IPS-NIHi7 (cell line): ENCODE results near the gene PDE6B.
"Not testable (repeated sequence)": the region's sequence is repeated elsewhere in the genome, so short reads cannot be mapped to it uniquely, and the experiment has no call there.

Experiments used
- DNase-seq: peaks from one replicate; pipeline ENCODE4 v3.0.0; 2012; ENCODE audit warnings: mixed read lengths; ENCODE audit errors: extremely low spot score

Gene PDE6B

DNA sequence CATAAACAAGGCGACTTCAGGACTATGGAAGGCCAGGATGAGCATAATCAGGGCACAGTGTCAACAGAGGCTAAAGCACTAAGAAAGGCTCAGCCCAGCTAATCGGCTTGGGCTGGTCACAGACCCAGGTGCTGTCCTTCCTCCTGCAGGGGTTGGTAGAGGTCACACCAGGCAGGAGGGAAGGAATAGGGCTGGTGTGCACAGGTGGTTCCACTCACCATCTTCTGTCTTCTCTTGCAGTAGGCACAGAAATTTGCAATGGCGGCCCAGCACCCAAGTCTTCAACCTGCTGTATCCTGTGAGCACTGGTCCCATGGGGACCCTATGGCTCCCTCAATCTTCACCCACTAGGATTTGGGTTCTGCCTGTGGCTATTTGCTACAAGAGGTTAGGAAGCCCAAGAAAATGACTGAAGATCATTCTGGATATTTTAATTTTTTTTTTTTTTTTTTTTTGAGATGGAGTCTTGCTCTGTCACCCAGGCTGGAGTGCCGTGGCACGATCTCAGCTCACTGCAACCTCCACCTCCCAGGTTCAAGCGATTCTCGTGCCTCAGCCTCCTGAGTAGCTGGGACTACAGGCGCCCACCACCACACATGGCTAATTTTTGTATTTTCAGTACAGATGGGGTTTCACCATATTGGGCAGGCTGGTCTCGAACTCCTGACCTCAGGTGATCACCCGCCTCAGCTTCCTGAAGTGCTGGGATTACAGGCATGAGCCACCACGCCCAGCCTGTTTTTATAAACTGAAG lies 44.6 kb downstream of the PDE6B start:
- DNase-seq: not testable (repeated sequence)

DNA sequence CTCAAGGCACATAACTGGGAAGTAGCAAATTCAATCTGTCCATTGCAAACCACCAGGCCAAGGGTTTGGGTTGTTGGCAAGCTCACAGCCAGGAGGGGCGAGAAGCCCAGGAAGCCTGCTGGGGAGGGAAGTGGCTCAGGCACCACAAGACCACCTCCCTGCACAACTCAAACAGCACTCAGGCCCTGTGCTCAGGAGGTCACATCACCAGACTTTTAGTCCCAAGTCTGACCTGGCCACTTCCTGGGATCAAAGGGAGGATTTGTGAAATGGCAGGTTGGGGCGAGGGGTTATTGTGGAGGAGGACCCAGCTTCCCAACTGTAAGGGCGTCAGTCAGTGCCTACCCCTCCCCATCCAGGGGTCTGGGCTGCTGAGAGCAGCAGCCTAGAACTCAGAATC lies 46.4 kb downstream of the PDE6B start:
- DNase-seq: no peak

DNA sequence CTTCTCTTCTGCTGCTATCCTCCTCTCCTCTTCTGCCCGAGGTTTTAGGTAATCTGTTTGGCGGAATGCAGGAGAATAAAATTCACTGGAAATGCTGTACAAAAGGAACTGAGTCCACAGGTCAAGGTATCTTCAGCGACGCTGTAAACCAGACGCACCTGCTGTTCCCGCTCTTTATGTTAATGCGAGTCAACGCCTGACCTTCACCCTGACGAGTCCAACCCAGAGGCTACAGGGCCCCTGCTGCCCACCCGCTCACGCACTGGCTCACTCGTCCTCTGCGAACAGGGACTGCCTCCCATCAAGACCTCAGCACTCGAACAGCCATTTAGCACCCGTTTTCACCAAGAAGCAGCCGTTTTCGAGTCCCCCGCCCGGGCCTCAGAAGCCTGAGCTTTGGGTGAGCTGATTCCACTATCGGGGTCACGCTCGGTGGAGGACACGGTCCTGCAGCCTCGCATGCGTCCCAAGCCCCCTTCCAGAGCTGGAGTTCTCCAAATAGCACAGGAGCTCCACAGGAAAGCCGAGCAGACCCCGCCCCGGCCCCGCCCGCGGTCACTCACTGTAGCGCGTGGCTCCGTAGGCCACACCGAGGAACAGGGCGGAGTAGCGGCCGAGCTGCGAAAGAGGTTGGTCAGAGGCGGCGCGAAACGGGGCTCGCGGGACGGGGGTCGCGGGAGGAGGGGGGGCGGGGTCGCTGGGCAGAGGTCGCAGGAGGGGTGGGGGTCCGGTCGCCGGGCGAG lies 48.1 kb downstream of the PDE6B start:
- no peak for DNase-seq

DNA sequence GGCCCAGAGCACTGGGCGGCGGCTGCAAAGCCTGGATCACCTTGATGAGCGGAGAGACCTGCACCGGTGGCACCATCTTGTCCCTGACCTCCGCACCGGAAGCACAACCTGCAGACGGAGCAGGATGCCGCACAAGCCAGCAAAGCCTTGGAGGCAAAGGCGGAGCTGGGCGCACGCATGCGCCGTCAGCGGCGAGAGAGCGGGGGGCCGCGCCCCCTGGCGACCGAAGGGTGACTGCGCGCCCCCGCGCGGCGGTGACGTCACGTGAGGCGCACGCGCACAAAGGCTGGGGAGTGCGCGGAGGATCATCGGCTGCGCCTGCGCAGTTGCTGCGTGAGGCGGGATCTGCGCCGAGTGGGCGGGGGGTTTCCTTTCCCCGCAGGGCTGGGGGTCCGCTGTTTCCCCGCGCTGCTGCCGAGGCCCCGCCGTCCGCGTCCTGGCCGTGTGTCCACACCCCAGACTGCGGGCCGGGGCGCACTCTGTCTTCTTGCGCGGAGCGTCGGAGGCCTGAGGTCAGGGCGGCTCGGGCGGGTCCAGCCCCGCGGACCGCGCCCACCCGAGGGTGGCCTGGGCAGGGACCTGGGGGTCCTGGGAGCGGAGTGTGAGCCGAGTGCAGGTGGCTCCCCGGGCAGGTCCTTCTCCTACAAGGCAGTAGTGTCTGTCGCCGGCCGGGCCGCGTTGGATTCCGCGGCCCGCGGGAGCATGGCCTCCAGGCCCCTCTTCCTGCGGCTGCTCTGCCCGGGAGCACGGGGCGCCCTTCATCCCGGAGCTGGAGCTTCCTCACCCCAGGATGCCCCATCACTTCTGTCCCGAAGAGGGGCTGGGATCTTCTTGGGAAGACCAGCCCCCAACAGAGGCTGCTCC lies 49.0 kb downstream of the PDE6B start, which contains the start of the genes ATP5ME and MYL5:
TSS of gene ATP5ME (minus strand) at position 105 of the 864 bp plus-strand sequence. CDS start at position 76, 29 bp downstream.
TSS of gene MYL5 (plus strand) at position 371 of the 864 bp plus-strand sequence. CDS start 3,485 bp downstream, outside the sequence.
- peak; percentile 100 for DNase-seq

DNA sequence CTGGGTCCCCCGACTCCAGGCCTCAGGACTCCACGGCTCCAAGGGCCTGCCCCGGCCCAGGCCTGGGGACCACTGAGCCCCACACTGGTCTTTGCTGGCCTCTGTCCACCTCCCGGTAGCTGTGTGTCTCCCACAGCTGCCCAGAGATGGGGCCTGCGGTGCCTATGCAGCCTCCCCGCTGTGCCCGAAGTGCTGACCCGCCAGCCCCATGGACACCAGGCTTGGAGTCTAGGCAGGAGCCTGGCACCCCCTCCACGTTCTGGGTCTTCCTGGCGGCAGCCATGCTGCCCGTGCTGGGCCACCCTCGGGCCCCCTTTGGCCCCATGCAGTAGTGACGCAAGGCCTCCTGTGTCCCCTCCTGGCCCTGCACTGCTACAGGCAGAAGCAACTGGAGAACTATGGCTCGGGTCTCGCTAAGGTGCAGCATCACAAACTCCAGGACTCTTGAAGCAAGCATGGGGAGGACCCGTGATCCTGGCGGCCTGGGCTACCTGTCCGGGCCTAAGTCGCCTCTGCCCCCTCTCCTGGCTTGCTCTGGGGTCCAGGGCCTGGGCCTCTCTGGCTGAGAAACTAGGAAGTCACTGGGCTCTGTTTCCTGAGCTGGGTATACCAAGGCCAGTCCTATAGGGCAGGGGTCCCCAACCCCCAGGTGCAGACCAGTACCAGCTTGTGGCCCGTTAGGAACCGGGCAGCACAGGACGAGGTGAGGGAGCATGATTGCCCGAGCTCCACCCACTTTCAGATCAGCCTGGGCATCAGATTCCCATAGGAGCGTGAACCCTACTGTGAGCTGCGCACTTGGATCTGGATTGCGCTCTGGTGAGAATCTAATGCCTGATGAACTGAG lies 49.9 kb downstream of the PDE6B start:
- no peak for DNase-seq

DNA sequence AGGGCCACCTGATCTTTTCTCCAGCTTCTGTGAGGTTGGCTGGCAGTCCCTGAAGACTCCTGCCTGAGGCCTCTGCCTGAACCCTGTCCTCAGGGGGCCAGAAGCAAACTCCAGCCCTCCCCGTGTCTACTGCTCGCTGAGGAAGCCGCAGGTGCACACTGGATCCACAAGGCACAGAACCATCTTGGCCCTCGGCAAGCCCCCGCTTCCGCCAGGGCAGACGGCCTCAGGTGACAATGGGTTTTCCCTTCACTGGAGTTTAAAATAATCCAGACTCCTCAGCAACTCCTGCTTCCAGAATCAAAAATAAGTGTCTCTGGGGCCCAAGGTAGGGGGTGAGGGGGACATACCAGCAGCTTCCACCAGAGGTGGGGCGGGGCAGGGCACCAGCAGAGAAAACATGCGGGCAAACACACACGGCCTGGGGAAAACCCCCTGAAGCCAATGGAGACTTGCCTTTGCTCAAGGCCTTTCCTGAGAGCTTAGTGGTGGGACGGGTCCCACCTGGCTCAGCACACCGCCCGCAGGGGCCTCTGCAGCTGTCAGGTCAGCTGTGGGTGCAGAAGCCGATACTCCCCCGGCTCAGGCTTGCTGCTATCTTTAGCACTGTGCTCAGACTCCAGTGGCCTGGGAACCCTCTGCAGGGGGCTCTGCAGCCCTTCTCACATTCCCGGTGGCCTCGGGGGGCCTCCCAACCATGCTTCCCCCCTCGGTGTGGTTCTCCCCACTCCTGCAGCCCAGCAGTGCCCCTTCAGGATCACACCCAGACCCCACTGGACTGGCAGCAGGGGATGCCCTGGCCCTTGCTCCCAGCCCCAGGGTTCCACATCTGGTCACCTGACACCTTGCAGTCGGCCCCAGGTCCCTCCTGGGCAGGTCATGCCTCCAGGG lies 50.9 kb downstream of the PDE6B start:
- DNase-seq: no peak

DNA sequence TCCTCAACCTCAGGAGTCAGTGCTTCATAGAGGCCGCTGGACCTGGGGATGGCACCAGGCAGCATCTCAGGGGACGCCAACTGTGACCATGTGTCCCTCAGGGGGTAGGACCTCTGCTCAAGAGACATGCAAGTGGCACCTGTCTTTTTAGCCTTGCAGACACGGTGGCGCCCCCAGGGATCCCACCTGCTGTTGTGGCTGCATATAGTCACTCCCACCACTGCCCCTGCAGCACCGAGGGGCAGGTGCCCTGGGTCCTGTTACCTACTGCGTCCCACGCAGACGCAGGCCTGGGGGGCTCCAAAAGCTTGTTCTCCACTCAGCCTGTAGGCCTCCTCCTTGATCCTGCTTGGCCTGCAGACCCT lies 51.5 kb downstream of the PDE6B start:
- DNase-seq: no peak

DNA sequence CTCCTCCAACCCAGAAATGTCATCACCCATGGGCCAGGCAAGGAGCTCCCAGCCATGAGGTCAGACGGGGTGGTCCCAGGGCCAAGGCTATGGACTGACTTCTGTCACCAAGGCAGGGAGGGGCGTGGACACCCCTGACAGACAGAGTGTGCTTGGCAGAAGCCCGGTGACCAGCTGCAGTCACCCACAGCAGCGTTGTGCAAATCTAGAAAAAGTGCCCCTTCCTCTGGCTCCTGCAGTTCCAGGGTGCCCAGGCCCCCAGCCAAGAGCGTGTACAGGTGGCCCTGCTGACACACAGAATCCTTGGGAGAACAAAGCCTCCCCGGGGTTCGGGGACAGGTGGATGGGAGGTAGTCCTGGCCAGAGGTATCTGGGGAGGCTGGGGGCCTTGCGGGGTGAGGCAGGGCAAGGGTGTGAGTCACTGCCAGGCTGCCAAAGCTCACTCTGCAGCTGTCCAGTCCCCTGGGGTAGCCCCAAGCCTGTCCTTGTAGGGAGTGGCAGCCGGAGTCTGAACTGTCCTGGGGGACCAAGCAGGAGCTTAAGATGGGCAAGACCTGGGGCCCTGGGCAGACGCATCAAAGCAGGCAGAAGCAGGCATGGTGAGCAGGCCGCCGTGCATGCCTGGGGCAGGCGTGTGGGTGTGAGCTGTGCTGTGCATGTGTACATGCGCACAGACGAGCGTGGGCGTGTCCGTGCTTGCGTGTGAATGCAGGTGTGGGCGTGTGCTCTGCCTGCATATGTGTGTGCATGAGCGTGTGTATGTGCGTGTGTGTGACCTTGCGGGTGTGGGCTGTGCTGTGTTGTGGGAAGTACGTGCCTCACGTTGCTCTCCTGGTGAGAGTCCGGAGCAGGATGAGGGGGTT lies 52.3 kb downstream of the PDE6B start:
- no peak for DNase-seq

DNA sequence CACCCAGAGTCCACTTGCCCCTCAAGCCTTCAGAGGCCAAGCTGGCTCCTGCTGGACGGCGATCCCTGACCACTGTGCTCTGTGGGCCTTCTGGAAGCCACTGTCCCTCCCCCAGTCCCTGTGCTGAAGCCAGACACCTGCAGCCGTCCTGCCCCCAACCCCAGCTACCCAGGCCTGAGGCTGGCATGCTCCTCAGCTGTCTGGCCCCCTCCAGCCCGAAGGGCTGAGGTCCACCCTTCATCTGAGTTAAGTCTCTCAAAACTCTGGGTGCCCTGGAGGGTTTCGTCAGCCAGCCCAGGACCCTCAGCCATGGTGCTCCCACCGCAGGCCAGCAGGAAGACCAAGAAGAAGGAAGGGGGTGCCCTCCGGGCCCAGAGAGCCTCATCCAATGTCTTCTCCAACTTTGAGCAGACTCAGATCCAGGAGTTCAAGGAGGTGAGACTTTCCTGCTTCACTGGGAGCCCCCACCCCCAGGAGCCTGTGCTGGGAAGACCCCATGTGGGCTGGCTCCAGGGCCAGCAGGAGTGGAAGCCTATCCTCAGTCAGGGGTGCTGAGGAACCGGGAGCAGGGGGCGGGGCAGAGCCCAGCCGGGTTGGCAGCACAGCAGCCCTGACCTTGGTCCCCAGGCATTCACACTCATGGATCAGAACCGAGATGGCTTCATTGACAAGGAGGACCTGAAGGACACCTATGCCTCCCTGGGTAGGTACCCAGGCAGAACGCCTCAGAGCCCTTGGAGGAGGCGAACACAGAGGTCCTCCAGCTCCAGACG lies 53.1 kb downstream of the PDE6B start:
- no peak for DNase-seq

DNA sequence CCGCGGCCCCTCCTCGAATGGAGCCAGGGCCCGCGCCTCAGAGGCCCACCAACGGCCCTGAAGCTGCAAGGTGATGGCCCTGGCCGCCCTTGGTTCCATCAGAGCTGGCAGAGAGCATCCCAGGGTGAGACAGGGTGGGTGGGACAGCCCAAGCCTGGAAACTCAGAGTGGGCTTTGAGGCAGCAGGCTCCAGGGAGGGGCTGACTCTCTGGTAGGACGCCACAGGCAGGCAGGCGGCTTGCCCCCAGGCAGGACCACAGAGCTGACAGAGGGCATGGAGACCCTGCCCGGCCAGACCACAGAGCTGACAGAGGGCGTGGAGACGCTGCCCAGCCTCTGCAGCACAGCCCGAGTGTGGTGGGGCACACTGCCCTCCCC lies 53.7 kb downstream of the PDE6B start:
- DNase-seq: no peak

DNA sequence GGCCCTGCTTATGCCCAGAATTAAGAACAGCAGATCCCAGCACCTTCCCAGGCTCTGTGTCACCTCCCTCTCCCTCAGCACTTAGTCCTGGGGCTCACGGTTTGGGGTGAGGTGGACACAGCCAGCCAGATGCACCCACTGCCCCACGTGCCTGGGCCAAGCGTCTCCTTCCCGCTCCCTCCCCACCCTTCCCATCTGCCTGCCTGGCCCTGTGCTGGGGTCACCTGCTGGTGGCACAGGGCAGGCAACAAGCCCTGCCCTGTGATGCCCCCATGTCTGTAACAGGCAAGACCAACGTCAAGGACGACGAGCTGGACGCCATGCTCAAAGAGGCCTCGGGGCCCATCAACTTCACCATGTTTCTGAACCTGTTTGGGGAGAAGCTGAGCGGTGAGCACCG lies 54.3 kb downstream of the PDE6B start:
- DNase-seq: no peak

DNA sequence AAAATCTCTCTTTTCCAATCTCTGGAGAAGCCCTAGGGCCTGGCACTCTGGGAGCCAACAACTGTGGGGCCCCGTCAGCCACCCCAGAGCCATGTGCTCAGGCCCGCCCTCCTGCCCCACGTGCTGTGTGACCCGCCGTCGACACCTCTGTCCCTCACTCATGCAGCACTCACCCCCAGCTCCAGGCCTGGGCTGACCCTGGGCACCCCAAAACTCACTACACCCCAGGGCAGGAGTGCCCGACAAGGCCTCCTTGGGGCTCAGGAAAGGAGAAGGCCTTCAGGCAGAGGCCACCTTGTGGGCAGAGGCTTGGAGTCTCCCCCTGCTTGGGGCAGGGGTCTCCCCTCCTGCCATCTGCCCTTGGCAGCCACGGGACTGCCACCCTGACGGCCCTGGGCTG lies 54.7 kb downstream of the PDE6B start:
- DNase-seq: no peak

DNA sequence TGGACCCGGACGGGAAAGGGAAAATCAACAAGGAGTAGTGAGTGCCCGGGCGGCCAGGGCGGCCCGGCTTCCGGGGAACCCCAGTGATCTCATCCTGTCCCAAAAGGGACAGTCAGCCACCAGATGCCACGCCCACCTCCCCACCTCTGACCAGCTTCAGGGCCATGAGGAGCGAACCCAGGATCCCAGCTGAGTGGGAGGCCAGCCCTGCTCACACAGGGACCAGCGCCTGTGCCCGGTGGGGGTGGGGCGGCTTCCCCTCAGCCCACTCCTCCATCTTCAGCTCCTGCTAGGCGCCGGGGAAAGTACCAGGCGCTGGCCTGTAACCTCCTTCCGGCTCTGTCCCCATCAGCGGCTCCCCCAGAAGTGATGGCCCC lies 55.2 kb downstream of the PDE6B start:
- no peak for DNase-seq

DNA sequence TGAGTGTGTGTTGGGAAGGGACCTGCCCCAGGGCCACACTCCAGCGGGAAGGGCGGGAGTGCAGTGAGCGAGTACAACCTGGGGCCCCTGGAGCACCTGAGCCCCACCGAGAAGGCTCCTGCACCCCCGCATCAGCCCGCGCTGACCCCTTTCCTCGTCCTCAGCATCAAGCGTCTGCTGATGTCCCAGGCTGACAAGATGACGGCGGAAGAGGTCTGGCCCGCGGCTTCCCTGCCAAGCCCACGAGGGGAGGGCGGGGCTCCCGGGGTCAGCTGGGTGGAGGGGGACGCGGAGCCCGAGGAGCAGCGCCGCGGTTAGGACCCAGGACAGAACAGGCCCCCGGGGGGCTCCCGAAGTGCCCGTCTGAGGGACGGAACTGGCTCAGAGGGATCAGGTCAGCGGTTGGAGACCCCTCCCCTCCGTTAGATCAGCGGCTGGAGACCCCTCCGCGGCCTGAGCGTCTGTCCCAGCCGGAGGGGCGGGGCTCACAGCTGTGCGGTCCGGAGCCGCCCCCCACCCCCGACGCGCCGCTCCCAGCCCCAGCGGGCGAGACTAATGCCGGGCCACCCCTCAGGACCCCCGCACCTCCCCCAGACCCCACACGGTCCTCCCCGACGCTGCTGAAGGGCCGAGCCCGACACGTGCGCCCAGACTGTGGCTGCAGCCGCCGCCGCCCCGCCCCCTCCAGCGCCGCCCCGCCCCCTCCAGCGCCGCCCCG lies 55.7 kb downstream of the PDE6B start:
- peak; percentile 69 for DNase-seq

DNA sequence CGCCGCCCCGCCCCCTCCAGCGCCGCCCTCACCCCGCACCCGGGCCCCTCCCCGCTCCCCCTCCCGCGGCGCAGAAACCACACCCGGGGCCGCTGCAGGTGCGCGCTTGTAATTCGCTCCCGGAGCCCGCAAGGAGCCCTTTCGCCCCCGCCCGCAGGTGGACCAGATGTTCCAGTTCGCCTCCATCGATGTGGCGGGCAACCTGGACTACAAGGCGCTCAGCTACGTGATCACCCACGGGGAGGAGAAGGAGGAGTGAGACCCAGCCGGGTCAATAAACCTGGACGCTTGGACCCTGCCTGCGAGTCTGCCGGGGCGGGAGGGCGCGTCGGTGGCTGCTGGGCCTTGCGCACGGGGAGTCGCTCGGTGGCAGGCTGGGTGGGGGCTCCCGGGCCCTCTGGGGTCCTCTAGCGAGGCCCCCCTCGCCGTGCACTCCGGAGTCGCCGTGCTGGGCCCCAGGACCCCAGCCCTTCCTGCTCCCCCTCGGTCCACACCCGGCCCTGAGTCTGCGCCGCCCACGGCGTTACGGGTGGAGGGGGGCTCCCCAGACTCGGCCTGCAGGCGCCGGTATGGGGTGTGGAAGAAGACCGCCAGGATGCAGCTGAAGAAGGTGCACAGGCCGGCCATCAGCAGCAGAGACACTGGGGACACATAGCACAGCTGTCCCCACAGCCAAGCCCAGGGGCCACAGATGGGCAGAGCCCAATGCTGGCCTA lies 56.5 kb downstream of the PDE6B start:
- peak; percentile 77 for DNase-seq

DNA sequence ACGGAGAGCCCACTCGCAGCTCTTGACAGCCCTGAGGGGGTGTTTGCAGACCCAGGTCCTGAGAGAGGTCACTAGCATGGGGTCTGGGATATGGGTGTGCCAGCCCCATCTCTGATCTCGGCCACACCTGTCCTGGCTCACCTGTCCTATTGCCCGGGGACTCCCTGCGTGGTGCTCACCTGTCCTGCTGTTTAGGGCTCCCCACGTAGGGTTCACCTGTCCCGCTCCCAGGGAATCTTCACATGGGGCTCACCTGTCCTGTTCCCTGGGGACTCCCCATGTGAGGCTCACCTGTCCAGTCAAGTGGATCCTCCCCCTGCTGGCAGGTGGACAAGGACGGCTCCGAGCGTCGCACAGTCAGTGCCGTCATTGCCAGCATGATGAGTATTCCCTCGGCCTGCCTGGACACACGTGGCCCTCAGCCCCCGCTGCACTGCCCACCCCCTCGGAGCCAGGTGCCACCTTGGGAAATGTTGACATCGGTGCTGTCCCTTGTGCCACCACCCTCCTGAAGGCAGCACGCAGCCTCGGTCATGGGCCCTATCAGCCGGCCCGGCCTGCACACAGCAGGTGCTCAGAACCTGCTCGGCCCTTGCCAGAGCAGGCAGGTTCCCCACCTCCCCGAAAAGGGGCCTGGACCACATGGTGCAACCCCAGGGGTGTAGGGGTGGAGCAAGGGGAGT lies 57.3 kb downstream of the PDE6B start:
- no peak for DNase-seq
